K562 (cell line): ENCODE results near the gene ATAD3B. TPM values are rescaled to one million over a fixed set of nuclear protein-coding genes. Genes with fewer than 3 reads are reported as not detected.
A peak's percentile ranks its signal among the peaks of the same experiment; 100 is the strongest.

Experiments used
- E4F1 ChIP-seq: fragments of 250-450 bp; sonication (Bioruptor Pico); IDR thresholded peaks from 2 replicates; pipeline ENCODE4 v1.5.0; 2021; ENCODE audit warnings: mild to moderate bottlenecking, borderline replicate concordance
- EWSR1 ChIP-seq: fragments of 450-650 bp; IDR thresholded peaks from 2 replicates; pipeline ENCODE4 v1.6.1; 2018; ENCODE audit warnings: borderline replicate concordance, mild to moderate bottlenecking, low read depth, moderate library complexity; ENCODE audit not compliant: partially characterized antibody
- FOS ChIP-seq: IDR thresholded peaks from 3 replicates; pipeline ENCODE4 v1.6.1; 2011; ENCODE audit not compliant: insufficient read length; ENCODE audit errors: extremely low read depth
- HDAC3 ChIP-seq: fragments of 450-650 bp; IDR thresholded peaks from 2 replicates; pipeline ENCODE4 v1.6.1; 2018; ENCODE audit warnings: borderline replicate concordance, mild to moderate bottlenecking, moderate library complexity; ENCODE audit not compliant: partially characterized antibody
- HNRNPLL ChIP-seq: fragments of 200-400 bp; formaldehyde crosslinking; IDR thresholded peaks from 2 replicates; pipeline ENCODE4 v1.6.1; 2017; ENCODE audit warnings: low read length, low read depth, mild to moderate bottlenecking; ENCODE audit not compliant: poor library complexity, severe bottlenecking
- JUN ChIP-seq, 2 experiments: sonication (generic) in 1 of 2; formaldehyde crosslinking in 1 of 2; IDR thresholded peaks; 2 replicates each; pipeline versions ENCODE4 v1.6.1 to v1.8.0; 2012 to 2022; ENCODE audit warnings: borderline replicate concordance in 2 of 2, mild to moderate bottlenecking in 2 of 2, improper control_type of control experiment in 1 of 2, low read depth in 1 of 2, low read length in 1 of 2, missing genetic modification reagents in 1 of 2
- MEF2D ChIP-seq: conservative IDR thresholded peaks from 2 replicates; pipeline ENCODE4 v1.6.1; 2016; ENCODE audit warnings: low read depth, missing genetic modification characterization, missing compliant biosample characterization
- MLX ChIP-seq, 2 experiments: fragments of 450-650 bp in 1 of 2; sonication (generic) in 1 of 2; formaldehyde crosslinking; conservative IDR thresholded peaks; 2 replicates each; pipeline versions ENCODE4 v1.4.0 to v1.8.1; 2020 to 2022; ENCODE audit warnings: mild to moderate bottlenecking in 1 of 2, missing genetic modification reagents in 1 of 2
- MTF1 ChIP-seq: fragments of 250-450 bp; sonication (Bioruptor Pico); IDR thresholded peaks from 2 replicates; pipeline ENCODE4 v1.9.0; 2021; ENCODE audit warnings: moderate library complexity, mild to moderate bottlenecking, inconsistent platforms, borderline replicate concordance
- MYBL2 ChIP-seq, 2 experiments: fragments of 450-650 bp in 1 of 2; sonication (generic) in 1 of 2; formaldehyde crosslinking in 1 of 2; IDR thresholded peaks; 2 replicates each; pipeline versions ENCODE4 v1.6.1 to v1.8.1; 2017 to 2022; ENCODE audit warnings: borderline replicate concordance in 1 of 2, inconsistent platforms in 1 of 2, low read depth in 1 of 2, mild to moderate bottlenecking in 1 of 2, missing genetic modification reagents in 1 of 2, moderate library complexity in 1 of 2
- RBM14 ChIP-seq: fragments of 200-400 bp; formaldehyde crosslinking; IDR thresholded peaks from 2 replicates; pipeline ENCODE4 v1.6.1; 2018; ENCODE audit warnings: low read depth, mild to moderate bottlenecking, low read length, moderate library complexity, borderline replicate concordance; ENCODE audit not compliant: insufficient read depth
- RBM34 ChIP-seq: fragments of 200-400 bp; formaldehyde crosslinking; IDR thresholded peaks from 2 replicates; pipeline ENCODE4 v1.6.1; 2018; ENCODE audit warnings: low read length, borderline replicate concordance; ENCODE audit not compliant: insufficient read depth
- SMARCB1 ChIP-seq: IDR thresholded peaks from 2 replicates; pipeline ENCODE4 v1.6.1; 2011; ENCODE audit warnings: improper control_type of control experiment, low read depth; ENCODE audit not compliant: insufficient read length
- ZBTB1 ChIP-seq: sonication (generic); formaldehyde crosslinking; IDR thresholded peaks from 2 replicates; pipeline ENCODE4 v1.8.1; 2023; ENCODE audit warnings: missing genetic modification reagents, low read depth, mild to moderate bottlenecking, borderline replicate concordance
- ZKSCAN8 ChIP-seq: fragments of 200-800 bp; sonication (Bioruptor generic); IDR thresholded peaks from 2 replicates; pipeline ENCODE4 v1.6.1; 2016; ENCODE audit warnings: missing genetic modification characterization, missing compliant biosample characterization
- ZNF263 ChIP-seq: sonication (generic); formaldehyde crosslinking; IDR thresholded peaks from 2 replicates; pipeline ENCODE4 v1.8.0; 2022; ENCODE audit warnings: mild to moderate bottlenecking, missing genetic modification reagents, borderline replicate concordance
- ZNF280B ChIP-seq: fragments of 250-450 bp; sonication (Bioruptor Pico); IDR thresholded peaks from 2 replicates; pipeline ENCODE4 v1.5.1; 2021; ENCODE audit warnings: mild to moderate bottlenecking
- ZNF57 ChIP-seq: fragments of 450-650 bp; formaldehyde crosslinking; IDR thresholded peaks from 2 replicates; pipeline ENCODE4 v1.4.0; 2020; ENCODE audit warnings: mild to moderate bottlenecking, moderate library complexity
- ZSCAN32 ChIP-seq: fragments of 450-650 bp; formaldehyde crosslinking; IDR thresholded peaks from 2 replicates; pipeline ENCODE4 v1.4.0; 2020; ENCODE audit warnings: mild to moderate bottlenecking, moderate library complexity
- polyA plus RNA-seq, 8 experiments: library from polyadenylated mRNA; depleted of rRNA in 4 of 8; stranded (reverse) in 5 of 8; unstranded in 3 of 8; fragments of >200 nt; fragmentation: Nextera tagmentation in 2 of 8; fragmentation: Illumina TruSeq in 1 of 8; extraction: Ambion mirVana in 2 of 8; extraction: Trizol in 1 of 8; gene quantifications; 2 replicates each; pipeline versions ENCODE4 v1.2.1 to v1.2.3, GENCODE V29; 2011 to 2014; ENCODE audit warnings: inconsistent platforms in 1 of 8, missing spikeins in 1 of 8
- total RNA-seq, 7 experiments: library from RNA; depleted of rRNA in 6 of 7; stranded (reverse); fragments of >200 nt in 6 of 7; fragmentation: Illumina TruSeq in 2 of 7; extraction: Trizol in 2 of 7; gene quantifications; 2 replicates each; pipeline versions ENCODE4 v1.2.1 to v1.2.3, GENCODE V29; 2011 to 2021; ENCODE audit warnings: low replicate concordance in 1 of 7

ATAD3B gene
- total and polyA plus RNA-seq, 9 of the 15 experiments (the other 6 are each of a cell fraction or from before 2014, with no cell fraction given), result 0.07 to 113 (median 27.7) TPM

GRCh38 chr1:1432951-1433803 is 38.4 kb upstream of the ATAD3B start (continued):
- TF ChIP-seq ZNF57 (no peak), ZKSCAN8 (CRISPR knock-in tag) (no peak), HNRNPLL (peak; percentile 56), MEF2D (tag) (no peak), MYBL2 (IDR thresholded peaks at IDR 0.05; ENCODE audit: low read depth) (no peak), MYBL2 (CRISPR knock-in tag; IDR thresholded peaks at IDR 0.05; ENCODE audit: borderline replicate concordance) (no peak), MTF1 (no peak), HDAC3 (no peak), MLX (CRISPR knock-in tag; conservative IDR thresholded peaks at IDR 0.05) (0 out of 4 replicates have a peak, but pooled peaks of 1 of the 2 experiments have one; percentile 75), FOS (no peak), ZNF280B (no peak), SMARCB1 (no peak), EWSR1 (no peak), ZBTB1 (0 out of 2 replicates have a peak, but pooled peaks have one; percentile 34), RBM34 (no peak), RBM14 (no peak), E4F1 (CRISPR knock-in tag) (no peak), JUN (IDR thresholded peaks at IDR 0.05; ENCODE audit: borderline replicate concordance, low read depth, low read length) (peak; percentile 37; the same call in 1 of the 2 replicates), JUN (CRISPR knock-in tag; IDR thresholded peaks at IDR 0.05; ENCODE audit: borderline replicate concordance) (no peak), ZNF263 (CRISPR knock-in tag) (peak; percentile 53), ZSCAN32 (CRISPR knock-in tag) (no peak)
